ENCODE data around the gene GCN1.
"Not testable (repeated sequence)": the region's sequence is repeated elsewhere in the genome, so short reads cannot be mapped to it uniquely, and the experiment has no call there.

GCN1 gene, protein sequence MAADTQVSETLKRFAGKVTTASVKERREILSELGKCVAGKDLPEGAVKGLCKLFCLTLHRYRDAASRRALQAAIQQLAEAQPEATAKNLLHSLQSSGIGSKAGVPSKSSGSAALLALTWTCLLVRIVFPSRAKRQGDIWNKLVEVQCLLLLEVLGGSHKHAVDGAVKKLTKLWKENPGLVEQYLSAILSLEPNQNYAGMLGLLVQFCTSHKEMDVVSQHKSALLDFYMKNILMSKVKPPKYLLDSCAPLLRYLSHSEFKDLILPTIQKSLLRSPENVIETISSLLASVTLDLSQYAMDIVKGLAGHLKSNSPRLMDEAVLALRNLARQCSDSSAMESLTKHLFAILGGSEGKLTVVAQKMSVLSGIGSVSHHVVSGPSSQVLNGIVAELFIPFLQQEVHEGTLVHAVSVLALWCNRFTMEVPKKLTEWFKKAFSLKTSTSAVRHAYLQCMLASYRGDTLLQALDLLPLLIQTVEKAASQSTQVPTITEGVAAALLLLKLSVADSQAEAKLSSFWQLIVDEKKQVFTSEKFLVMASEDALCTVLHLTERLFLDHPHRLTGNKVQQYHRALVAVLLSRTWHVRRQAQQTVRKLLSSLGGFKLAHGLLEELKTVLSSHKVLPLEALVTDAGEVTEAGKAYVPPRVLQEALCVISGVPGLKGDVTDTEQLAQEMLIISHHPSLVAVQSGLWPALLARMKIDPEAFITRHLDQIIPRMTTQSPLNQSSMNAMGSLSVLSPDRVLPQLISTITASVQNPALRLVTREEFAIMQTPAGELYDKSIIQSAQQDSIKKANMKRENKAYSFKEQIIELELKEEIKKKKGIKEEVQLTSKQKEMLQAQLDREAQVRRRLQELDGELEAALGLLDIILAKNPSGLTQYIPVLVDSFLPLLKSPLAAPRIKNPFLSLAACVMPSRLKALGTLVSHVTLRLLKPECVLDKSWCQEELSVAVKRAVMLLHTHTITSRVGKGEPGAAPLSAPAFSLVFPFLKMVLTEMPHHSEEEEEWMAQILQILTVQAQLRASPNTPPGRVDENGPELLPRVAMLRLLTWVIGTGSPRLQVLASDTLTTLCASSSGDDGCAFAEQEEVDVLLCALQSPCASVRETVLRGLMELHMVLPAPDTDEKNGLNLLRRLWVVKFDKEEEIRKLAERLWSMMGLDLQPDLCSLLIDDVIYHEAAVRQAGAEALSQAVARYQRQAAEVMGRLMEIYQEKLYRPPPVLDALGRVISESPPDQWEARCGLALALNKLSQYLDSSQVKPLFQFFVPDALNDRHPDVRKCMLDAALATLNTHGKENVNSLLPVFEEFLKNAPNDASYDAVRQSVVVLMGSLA (N-terminal part only)

DNA sequence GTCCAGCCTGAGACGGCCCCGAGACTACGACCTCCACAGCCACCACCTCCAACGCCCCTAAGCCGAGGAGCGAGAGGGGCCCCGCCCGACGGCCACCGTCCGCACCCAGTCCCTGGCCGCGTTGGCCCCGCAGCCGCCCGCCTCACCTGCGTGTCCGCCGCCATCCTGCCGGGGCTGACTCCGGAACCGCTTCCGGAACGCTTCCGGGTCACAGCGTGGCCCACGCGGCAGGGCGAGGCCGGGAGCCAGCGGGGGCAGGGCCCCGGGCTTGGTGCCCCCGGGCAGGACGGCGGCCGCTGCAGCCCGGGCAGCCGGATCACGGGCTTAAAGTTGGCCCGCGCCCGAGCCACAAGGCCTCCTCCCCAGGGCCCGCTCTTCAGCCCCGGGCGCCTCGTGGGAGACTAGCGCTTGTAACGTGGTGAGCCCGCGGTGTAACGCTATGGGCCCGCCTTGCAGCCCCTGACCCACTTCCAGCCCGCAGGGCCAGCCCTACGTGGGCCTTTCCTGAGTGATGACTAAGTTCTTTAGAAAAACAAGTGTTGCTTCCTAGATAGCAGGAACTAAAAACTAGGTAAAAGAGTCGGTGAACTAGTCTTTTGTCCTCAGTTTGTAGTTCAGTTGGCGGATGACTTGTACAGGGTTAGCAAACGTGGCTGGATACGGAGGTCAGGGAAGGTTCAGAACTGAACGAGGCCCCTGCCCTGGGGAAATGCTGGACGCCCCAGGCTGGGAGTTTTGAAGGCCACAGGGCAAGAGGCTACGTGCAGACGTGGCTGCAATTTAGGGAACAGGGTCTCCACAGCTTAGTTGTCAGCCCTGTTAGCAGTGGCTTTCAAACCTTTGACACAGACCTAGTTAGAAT, at the start of gene GCN1:
Gene GCN1, minus strand, starts transcription at position 182 of the 862 bp plus-strand sequence. Its CDS starts 18 bp downstream, at position 164.
- peak; percentile 92 to 95 for DNase-seq

DNA sequence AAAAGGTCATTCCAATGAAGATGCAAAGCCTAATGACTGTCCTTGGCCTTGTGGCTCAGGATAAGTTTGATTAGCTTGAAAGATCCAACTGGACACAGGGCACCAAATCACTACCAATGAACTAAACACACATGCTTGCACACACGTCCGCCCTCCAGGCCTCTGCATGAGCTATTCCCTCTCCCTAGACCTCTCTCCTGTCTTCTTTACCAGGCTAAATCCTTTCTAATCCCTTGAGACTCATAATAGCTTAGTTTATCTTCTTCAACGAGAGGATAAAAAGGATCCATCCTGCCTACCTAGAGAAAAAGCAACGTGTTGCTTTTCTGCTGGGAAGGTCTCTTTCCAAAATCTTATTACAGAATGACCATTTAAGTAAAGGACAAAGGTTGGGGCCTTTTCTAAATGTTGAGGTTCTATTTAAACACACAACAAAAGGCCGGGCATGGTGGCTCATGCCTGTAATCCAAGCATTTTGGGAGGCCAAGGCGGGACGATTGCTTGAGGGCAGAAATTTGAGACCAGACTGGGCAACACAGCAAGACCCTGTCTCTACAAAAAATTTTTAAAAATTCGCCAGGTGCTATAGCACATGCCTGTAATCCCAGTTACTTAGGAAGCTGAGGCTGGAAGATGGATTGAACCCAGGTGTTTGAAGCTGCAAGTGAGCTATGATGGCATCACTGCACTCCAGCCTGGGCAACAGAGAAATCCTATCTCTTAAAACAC, 48.6 kb upstream of the GCN1 start:
- no peak for DNase-seq

DNA sequence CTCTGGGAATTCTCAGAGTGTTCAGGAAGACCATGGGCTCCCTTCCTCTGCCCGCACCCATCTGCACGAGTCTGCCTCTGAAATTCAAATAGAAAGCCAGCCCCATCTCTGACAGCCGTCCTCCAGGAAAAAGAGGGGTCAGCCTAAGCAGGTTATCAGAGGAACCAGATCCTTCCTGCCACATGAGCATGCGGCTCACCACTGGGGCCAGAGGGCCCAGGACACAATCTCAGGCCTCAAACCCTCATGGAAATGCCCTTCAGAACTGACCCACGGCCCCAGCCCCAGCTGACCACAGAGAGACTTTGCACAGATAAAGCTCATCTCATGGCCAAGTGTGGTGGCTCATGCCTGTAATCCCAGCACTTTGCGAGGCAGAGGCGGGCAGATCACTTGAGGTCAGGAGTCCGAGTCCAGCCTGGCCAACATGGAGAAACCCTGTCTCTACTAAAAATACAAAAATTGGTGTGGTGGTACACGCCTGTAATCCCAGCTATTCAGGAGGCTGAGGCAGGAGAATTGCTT, 47.8 kb upstream of the GCN1 start:
- no peak for DNase-seq

DNA sequence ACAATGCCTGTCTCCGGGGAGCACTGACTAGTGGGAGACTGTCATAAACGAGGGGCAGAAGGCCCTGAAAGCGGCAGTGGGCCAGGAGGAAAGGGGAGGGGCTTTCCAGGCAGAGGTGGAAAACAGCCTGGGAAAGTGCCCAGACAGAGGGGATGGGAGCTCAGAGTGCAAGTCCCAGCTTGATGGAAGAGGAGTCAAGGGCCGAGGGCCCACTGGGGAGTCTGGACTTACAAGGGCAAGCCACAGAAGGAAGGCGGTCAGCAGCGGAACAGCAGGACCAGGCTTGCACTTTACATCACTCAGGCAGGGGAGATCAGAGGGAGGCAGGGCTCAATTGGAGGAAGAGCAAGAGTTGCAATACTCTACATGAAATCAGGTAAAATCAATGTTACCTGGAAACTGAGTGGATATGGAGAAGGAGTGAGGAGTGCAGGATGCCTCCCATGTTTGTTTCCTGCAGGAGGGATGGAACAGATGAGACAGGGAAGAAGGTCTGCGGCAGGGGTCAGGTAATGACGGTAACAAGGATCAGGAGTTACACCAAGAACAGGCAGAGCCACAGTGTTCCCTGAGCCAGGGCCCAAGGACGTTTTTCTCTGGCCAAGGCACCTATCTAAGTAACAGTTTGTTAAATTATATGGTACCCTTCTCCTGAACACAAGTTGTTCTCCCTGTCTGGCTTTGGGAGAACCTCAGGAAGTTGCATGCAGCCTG, 47.2 kb upstream of the GCN1 start:
- DNase-seq, result no peak

DNA sequence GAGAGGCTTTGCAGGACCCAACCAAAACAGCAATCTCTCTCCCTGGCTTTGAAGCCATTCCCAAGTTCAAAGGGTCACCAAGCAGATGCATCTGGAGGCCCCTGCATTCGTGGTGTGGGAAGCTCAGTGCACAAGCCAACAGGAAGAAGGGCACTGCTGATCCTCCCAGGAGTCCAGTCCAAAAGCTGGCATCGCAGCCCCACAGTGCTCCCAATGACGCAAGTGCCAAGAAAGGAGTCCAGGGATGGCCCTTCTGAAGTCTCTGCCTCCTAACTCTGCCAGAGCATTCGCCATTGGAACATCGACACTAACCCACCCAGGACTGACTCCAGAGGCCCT, 45.9 kb upstream of the GCN1 start:
- no peak for DNase-seq

DNA sequence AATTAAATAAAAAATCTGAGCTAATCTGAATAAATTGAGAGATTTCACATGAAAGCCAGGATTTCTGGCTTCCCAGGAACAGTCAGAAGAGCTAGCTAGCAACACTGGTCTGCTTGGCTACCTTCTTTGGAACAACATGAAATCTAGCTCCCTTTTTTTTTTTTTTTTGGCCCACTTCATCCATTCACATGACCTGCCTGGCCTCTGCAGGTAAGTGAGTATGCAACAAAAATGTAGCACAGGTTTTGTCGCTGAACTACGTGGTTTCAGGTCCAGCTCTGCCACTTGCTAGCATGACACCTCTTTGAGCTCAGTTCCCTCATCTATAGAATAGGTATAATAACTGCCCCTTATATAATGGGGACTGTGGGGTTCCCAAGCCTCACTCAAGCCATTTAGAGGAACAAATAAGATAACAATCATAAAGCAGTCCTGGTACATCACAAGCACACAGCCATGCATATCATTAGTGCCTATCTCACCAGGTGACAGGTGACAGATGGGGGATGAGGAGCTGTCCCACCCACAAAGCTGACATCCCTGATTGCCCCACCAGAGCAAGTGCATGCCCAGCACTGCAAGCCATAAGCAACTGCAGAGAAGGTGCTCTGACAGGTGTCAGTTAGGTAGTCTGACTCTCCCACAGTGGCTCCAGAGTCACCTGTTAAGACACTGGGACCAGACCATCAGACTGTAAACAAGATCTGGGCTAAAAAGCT, 45.4 kb upstream of the GCN1 start:
- DNase-seq, result no peak

DNA sequence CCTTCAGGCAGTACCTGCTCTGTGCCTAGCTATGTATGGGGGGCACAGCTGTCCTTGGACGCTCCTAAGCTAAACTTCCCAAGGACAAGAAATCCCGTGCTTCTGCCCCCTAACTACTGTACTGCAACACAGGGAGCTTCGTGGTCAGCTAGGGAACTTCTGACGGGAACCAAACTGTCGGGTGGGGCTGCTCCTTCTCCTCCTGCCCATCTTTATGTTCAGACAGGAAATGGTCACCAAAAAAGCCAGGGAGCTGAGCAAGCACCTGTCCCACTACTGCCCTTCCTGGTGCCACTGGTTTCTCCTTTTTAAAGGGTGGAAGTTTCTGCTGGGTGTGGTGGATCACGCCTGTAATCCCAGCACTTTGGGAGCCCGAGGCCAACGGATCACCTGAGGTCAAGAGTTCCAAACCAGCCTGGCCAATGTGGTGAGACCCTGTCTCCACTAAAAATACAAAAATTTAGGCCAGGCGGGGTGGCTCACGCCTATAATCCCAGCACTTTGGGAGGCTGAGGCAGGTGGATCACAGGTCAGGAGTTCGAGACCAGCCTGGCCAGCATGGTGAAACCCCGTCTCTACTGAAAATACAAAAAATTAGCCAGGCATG, 44.4 kb upstream of the GCN1 start:
- no peak for DNase-seq

DNA sequence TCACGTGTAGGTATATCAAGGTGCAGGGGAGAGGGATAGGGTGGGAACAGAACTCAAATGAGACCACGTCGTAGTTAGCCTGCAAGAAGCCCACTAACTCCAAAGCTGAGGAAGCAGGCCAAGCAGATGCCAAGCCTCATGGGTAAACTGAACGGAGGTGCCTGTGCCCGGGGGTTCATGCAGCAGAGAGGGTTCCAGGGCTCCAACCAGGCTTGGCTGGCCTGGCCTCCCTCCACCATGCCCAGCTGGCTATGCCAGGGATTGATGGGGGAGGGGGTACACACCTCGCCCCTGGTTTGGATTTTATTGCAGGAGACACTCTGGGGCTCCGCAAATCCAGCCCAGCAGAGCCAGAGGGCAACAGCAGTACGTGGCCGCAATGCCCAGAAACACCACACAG, 43.7 kb upstream of the GCN1 start:
- no peak for DNase-seq

DNA sequence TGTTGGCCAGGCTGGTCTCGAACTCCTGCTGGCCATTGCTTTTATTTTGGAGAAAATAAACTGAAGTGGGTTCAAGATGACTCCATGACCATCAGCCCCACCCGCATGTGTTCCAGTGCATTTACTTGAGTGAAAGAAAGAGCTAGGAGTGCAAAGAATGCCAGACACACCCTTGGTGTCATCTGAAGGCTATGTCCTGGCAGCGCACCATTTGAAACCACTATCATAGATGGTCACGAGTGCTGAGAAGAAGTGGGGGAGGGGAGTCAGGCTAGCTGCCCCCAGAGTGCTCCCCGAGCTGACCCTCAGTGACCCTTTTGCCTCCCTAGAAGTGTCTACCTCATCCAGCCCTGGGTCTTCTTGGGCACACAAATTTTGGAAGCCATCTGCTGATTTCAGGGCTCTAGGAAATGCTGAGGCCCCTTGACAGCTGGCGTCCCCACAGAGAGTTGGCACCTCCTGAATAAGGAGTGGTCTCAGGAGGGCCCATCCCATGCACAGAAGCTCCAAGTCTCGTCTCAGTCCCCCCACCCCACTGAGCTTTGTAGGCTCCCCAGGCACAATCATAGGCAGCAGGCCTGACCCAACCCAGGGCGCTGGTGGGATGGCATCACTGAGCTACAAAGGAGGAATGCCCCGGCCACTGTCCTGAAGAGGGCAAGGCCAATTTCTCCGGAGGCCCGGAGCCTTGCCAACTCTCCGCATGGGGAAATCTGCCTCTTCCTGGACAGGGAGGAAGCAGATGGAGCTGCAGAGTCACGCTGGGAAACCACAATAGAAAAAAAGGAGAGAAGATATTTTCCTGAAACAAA, 43.1 kb upstream of the GCN1 start:
- DNase-seq, result no peak

DNA sequence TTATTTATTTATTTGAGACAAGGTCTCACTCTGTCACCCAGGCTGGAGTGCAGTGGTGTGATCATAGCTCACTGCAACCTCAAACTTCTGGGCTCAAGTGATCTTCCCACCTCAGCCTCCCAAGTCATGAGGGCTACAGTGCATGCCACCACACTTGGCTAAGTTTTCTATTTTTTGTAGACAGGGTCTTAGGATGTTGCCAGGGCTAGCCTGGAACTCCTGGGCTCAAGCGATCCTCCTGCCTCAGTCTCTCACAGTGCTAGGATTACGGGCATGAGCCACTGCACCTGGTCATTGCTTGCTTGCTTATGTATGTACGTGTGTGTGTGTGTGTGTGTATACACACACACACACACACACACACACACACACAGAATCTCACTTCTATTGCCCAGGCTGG, 42.3 kb upstream of the GCN1 start:
- DNase-seq, result not testable (repeated sequence)

DNA sequence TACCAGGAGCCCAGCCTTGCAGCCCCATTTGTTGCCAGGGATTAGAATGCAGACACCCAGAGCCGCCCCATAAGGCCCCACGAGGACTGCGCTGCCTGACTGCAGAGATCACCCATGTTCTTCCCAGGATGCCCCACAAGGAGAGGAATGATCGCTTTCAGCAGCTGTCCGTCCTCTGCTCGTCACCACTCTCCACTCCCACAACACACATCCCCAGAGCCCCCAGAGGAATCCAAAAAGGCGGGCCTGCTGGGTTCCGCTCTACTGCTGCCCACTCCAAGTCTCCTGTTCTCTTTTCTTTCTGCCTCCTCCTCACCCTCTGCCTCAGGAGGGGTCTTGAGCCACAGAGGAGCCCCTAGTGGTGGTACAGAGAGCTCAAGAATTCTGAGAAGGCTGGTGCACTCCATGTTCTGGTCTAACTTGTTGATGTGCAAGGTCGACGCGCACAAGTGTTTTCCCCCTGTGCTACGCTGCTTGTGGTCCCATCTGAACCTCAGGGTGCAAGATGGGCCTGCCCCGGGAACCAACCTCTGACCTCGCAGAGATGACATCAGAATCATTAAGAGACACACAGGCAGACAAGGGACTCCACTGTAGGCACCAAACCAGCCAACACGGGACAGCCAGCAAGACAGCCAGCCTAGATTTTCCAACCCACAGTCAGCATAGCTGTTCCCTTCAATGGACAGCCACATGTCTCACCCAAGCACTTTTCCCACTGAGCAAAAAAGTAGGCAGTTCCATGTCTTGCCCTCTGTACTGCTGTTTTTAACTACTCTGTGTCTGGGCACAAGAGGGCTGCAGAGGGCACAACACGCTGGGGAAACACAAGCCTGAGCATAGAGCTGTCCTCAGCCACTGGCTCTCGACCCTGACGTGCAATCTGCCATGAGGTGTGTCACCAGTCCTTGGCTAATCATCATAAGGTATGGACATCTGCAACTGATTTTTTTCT, 41.1 kb upstream of the GCN1 start:
- no peak for DNase-seq

DNA sequence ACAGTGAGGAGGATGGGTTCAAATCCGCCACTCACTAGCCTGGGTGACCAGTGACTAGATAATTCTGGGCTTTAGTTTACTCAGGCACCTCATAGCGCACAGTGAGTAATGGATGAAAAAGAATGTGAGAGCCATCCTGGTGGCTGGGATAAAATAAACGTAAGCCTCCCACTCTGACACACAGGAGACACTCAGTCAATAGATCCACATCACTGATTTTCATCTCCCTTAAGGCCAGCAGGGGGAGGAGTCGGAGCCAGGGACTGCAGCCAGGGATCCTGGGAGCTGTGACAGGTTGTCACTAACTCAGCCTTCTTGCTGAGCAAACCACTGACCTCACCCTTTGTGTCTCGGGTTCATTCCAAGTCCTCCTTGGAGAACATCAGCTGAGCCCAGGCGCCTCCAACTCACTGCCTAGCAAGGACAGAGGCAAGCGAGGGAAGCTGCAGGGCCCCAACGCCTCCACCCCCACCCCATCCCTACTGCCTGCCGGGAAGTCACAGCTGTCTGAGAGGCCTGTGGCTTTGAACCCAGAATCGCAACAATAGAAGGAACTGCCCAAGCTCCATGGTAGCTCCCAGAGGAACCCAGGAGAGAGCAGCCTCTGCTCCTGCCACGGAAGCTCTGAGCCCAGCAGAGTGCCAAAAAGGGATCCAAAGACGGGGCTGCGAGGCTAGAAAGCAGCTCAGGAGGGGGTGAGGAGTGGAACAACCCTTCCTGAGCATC, 40.3 kb upstream of the GCN1 start:
- DNase-seq, result no peak

DNA sequence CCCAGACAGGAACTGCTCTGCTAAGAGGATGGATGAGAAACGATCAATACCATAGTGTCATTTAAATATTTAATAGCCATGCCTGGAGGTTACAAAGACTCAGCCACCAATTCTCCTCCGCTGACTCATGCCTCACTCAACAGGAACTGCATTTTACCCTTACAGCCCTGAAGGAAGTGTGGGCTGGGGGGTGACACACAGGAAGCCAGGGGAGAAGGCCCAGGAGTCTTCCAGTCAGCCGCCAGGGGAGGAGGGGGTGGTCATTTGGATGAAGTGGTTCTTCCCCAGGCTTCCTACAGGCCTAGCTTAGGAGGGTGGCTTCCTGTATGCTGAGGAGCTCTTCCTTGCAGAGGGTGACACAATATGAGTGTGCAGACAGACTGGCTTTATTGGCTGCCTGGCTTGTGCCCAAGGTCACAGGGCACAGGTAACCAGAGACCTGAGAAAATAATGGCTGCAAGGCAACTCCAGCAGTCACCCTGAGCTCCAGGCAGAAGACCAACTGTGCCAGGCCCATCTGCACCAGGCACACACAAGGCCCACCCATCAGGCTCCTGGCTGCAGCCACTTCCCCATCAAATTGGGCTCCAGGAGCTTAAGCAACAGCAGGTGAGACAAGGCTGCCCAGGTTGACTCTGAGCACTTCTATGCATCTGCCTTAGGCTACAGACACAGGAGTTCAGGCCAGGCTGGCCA, 36.9 kb upstream of the GCN1 start:
- peak; percentile 85 to 88 for DNase-seq

DNA sequence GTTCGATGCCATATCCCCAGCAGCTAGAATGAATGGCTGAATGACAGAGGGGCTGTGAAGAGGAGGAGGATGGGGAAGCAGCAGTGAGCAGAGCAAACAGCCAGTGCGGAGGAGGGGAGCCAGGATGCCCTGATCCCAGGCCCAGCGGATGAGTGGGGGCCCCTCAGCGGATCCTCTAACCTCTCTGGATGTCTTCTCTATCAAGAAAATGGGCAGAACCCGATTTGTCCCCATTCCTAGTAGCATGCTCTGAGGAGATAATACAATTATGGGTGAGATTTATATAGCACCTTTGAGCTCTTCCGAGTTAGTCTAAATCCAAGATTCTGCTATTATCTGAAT, 36.4 kb upstream of the GCN1 start:
- DNase-seq, result peak; percentile 27 to 31

DNA sequence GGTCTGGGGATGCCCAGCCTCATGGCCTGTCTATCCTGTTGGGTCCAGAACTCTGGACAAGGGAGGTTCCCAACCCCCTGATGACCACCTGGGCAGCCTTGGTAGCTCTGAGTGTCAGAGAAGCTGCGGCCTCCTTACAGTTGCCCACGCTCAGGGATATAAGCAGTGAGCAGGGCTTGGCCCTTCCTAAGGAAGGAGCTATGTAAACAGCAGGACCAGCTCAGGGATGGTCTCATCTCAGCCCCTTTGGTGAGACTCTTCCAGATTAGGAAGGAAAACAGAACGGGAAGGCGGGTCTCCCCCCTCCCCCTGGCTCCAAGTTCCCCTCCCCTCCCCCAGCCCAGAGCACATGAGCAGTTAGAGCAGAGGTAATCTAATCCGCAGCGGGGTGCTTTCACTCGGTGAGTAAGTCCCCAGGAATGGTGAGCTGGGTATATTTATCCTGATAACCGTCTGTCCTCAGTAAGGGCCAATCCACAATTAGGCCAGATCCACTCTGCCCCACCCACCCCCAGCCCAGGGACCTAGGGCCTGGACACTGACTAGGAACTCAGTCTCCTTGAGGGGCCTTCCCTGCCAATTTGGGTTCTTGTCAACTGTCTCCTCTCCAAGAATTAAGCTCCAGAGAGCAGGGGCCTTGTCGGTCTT, 35.9 kb upstream of the GCN1 start:
- DNase-seq, result no peak
